Body of pancreas (tissue), 4 donors: ENCODE results near the gene TRAF1. TPM values are rescaled to one million over a fixed set of nuclear protein-coding genes. Genes with fewer than 3 reads are reported as not detected.

Source experiments
- ATAC-seq: fragments of 150-250 bp; one replicate; pipeline ENCODE4 v1.9.1; 2016
- DNase-seq, 4 donors: peaks; one replicate each; pipeline ENCODE4 v3.0.0-alpha.2; 2019
- H3K27ac ChIP-seq, 4 donors: fragments of 200-600 bp; sonication (generic); 1 replicate in 3 of 4; 2 replicates in 1 of 4; pipeline versions ENCODE4 v1.5.1 to v1.6.1; 2016 to 2019; ENCODE audit warnings: mild to moderate bottlenecking in 1 of 4, mixed read lengths in 1 of 4, moderate library complexity in 1 of 4
- H3K27me3 ChIP-seq, 2 donors: fragments of 200-600 bp; sonication (generic); one replicate each; pipeline ENCODE4 v1.6.0; 2016; ENCODE audit warnings: mild to moderate bottlenecking in 1 of 2
- H3K36me3 ChIP-seq, 2 donors: fragments of 200-600 bp; sonication (generic); replicated peaks in 1 of 2; 2 replicates each; pipeline ENCODE4 v1.5.1; 2016; ENCODE audit warnings: low read depth in 2 of 2; ENCODE audit not compliant: insufficient read depth in 1 of 2
- H3K4me1 ChIP-seq: fragments of 200-600 bp; sonication (generic); one replicate; pipeline ENCODE4 v1.6.0; 2016
- H3K4me3 ChIP-seq, 2 donors: fragments of 200-600 bp; sonication (generic); 1 replicate in 1 of 2; 2 replicates in 1 of 2; pipeline ENCODE4 v1.5.1; 2016 to 2019
- H3K9me3 ChIP-seq, 3 donors: fragments of 200-600 bp; sonication (generic); 1 replicate in 2 of 3; 2 replicates in 1 of 3; pipeline ENCODE4 v1.5.1; 2016
- CTCF ChIP-seq, 7 experiments: fragments of 450-650 bp in 4 of 7; fragments of 200-600 bp in 3 of 7; sonication (generic) in 3 of 7; IDR thresholded peaks; one replicate each; pipeline ENCODE4 v1.5.1; 2016 to 2019; ENCODE audit warnings: antibody characterized with exemption in 7 of 7
- POLR2A ChIP-seq, 3 donors: fragments of 450-650 bp; IDR thresholded peaks; one replicate each; pipeline ENCODE4 v1.6.1; 2016; ENCODE audit warnings: antibody characterized with exemption in 3 of 3, mild to moderate bottlenecking in 2 of 3
- WGBS, 2 donors: methylation state at CpG; one replicate each; pipeline ENCODE4 v1.1.5; 2017; 5-methylcytosine and 5-hydroxymethylcytosine counted together
- intact Hi-C: fragments of 100-400 bp; cut with DNase I; formaldehyde crosslinking; loops from one replicate; pipeline ENCODE4 v1.15.1; 2023
- total RNA-seq, 2 donors: library from RNA; depleted of rRNA; stranded (reverse); fragments of >200 nt; gene quantifications; one replicate each; pipeline ENCODE4 v1.1.0, GENCODE V29; 2016

The TRAF1 gene
- total RNA-seq, 2 donors from 2014 or later, result 4.4 to 8.2 TPM

DNA sequence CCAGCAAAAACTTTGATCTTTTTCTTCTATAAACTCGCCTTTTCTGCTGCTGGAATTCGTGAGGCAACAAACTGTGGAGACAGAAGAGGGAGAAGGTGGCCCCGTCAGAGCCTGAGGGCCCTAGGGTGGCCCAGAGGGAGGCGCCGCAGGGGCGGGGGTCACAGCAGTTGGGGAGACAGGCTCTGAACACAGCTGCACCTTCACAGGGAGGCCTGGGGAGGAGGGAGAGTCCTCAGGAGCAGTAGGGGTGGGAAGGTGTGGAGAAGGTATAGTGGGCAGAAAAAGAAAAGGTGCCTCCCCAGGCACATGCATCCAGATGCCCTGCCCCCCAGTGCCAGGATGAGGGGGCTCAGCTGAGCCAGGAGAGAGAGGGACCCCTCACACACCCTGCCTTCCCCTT lies 64.7 kb downstream of the TRAF1 start:
- ATAC-seq (no peak), DNase-seq (no peak)
- 89 to 97% methylated on average over 6 of the region's 6 CpGs for WGBS, 2 donors
- H3K27me3 ChIP-seq, result no peaks in the 10 kb centered on the region
- H3K36me3 ChIP-seq, result no peaks in the 10 kb centered on the region
- H3K4me3 ChIP-seq, result no peak overlapping the region
- intact Hi-C loops, result no loop called here
- H3K4me1 ChIP-seq, result peaks cover 7% of the 10 kb centered on the region
- H3K9me3 ChIP-seq, result no peaks in the 10 kb centered on the region
- no peak overlapping the region for H3K27ac ChIP-seq
- no peak for TF ChIP-seq POLR2A (IDR thresholded peaks at IDR 0.05)

DNA sequence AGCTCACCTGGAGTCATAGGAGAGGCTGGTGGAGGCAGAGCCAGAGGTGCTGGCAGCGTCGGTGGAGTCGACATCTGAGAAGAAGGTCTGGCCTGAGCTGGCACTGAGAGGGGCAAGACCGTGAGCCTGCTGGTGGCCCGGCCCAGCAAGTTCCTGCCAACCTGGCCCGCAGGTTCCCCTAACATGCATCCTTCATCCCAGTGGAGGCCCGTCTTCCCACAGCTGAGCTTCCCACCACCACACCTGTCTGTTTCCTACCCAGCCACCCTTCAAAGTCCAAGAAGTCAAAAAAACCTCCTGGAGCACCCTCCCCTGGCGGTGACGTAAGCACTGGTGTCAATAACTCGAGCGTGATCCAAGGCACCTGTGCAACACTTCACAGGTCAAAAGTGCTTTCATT lies 66.5 kb downstream of the TRAF1 start:
- DNase-seq (no peak), ATAC-seq (no peak)
- WGBS, 2 donors, result 82 to 85% methylated on average over 9 to 11 of the region's 11 CpGs
- no peaks in the 10 kb centered on the region for H3K36me3 ChIP-seq
- H3K4me1 ChIP-seq, result peaks cover 13% of the 10 kb centered on the region
- H3K27ac ChIP-seq, result no peak overlapping the region
- H3K27me3 ChIP-seq, result no peaks in the 10 kb centered on the region
- H3K9me3 ChIP-seq, result no peaks in the 10 kb centered on the region
- TF ChIP-seq CTCF (IDR thresholded peaks at IDR 0.05), result no peak
- TF ChIP-seq POLR2A (IDR thresholded peaks at IDR 0.05), result no peak
- intact Hi-C loops, result no loop called here
- no peak overlapping the region for H3K4me3 ChIP-seq

GRCh38 chr9:120859361-120859760 lies 67.2 kb downstream of the TRAF1 start:
- intact Hi-C loops, result no loop called here
- no peaks in the 10 kb centered on the region for H3K9me3 ChIP-seq
- no peak overlapping the region for H3K4me3 ChIP-seq
- no peaks in the 10 kb centered on the region for H3K27me3 ChIP-seq
- H3K4me1 ChIP-seq, result peaks cover 13% of the 10 kb centered on the region
- H3K36me3 ChIP-seq, result no peaks in the 10 kb centered on the region
- DNase-seq (no peak), ATAC-seq (no peak)
- no peak for TF ChIP-seq CTCF (IDR thresholded peaks at IDR 0.05)
- no peak for TF ChIP-seq POLR2A (IDR thresholded peaks at IDR 0.05)
- 80 to 90% methylated on average over 6 of the region's 6 CpGs for WGBS, 2 donors
- no peak overlapping the region for H3K27ac ChIP-seq

GRCh38 chr9:120857902-120858301 lies 68.7 kb downstream of the TRAF1 start:
- ATAC-seq (no peak), DNase-seq (no peak)
- no peaks in the 10 kb centered on the region for H3K27me3 ChIP-seq
- TF ChIP-seq POLR2A (IDR thresholded peaks at IDR 0.05), result no peak
- no peak for TF ChIP-seq CTCF (IDR thresholded peaks at IDR 0.05)
- 84 to 85% methylated on average over 10 to 11 of the region's 11 CpGs for WGBS, 2 donors
- intact Hi-C loops, result no loop called here
- no peaks in the 10 kb centered on the region for H3K9me3 ChIP-seq
- H3K27ac ChIP-seq, result no peak overlapping the region
- H3K4me1 ChIP-seq, result peaks cover 13% of the 10 kb centered on the region
- no peaks in the 10 kb centered on the region for H3K36me3 ChIP-seq
- H3K4me3 ChIP-seq, result no peak overlapping the region

GRCh38 chr9:120857481-120857880 lies 69.1 kb downstream of the TRAF1 start:
- Histone ChIP-seq H3K27me3 (no peaks in the 10 kb centered on the region), H3K9me3 (no peaks in the 10 kb centered on the region), H3K27ac (no peak overlapping the region), H3K4me1 (peaks cover 13% of the 10 kb centered on the region), H3K4me3 (no peak overlapping the region), H3K36me3 (no peaks in the 10 kb centered on the region)
- intact Hi-C loops, result no loop called here
- DNase-seq (peak in 3 of 4 donors; percentile 38 to 70 (median 54)), ATAC-seq (peak; percentile 55)
- TF ChIP-seq POLR2A (IDR thresholded peaks at IDR 0.05), result no peak
- TF ChIP-seq CTCF (IDR thresholded peaks at IDR 0.05), result no peak
- WGBS, 2 donors, result 43 to 48% methylated on average over 7 of the region's 7 CpGs
